ENCODE data around the gene MAST4. TPM values are rescaled to one million over a fixed set of nuclear protein-coding genes. Genes with fewer than 3 reads are reported as not detected.

Gene MAST4
- total and polyA plus RNA-seq, 2 of the 13 experiments (the other 11 are each of a cell fraction or from before 2014, with no cell fraction given): 3.4 to 3.7 TPM

GRCh38 chr5:67142816-67143215 lies 546.6 kb downstream of the MAST4 start (continued):
- TF ChIP-seq ZGPAT (CRISPR knock-in tag; IDR thresholded peaks at IDR 0.05) (no peak), ZEB1 (IDR thresholded peaks at IDR 0.05; ENCODE audit: insufficient replicate concordance, low read depth) (no peak), ZNF256 (CRISPR knock-in tag; conservative IDR thresholded peaks at IDR 0.05) (no peak), EHMT2 (IDR thresholded peaks at IDR 0.05; ENCODE audit: borderline replicate concordance, low read depth, low read length) (no peak), SNAPC5 (CRISPR knock-in tag; IDR thresholded peaks at IDR 0.05; ENCODE audit: borderline replicate concordance) (no peak), USF2 (IDR thresholded peaks at IDR 0.05; ENCODE audit: low read depth, low read length) (no peak), USF2 (CRISPR knock-in tag; IDR thresholded peaks at IDR 0.05; ENCODE audit: borderline replicate concordance) (no peak), SOX13 (IDR thresholded peaks at IDR 0.05) (no peak), SOX13 (CRISPR knock-in tag; conservative IDR thresholded peaks at IDR 0.05 in 1 of 2, IDR thresholded peaks at IDR 0.05 in 1 of 2) (peak in 1 of 2 experiments; percentile 83; a peak in 2 of 4 replicates), ZNF768 (CRISPR knock-in tag; IDR thresholded peaks at IDR 0.05) (no peak), NFE2L2 (IDR thresholded peaks at IDR 0.05; ENCODE audit: low read length) (no peak), IRF2 (CRISPR knock-in tag; IDR thresholded peaks at IDR 0.05) (0 out of 2 replicates have a peak, but pooled peaks have one; percentile 34), ZNF260 (CRISPR knock-in tag; IDR thresholded peaks at IDR 0.05; ENCODE audit: borderline replicate concordance, low read depth) (no peak), CENPT (CRISPR knock-in tag; IDR thresholded peaks at IDR 0.05; ENCODE audit: low read depth) (no peak), STAT6 (CRISPR knock-in tag; IDR thresholded peaks at IDR 0.05; ENCODE audit: borderline replicate concordance) (no peak), MEIS1 (CRISPR knock-in tag; IDR thresholded peaks at IDR 0.05; ENCODE audit: borderline replicate concordance) (no peak), SOX5 (CRISPR knock-in tag; IDR thresholded peaks at IDR 0.05; ENCODE audit: borderline replicate concordance) (peak; percentile 64; the same call in 1 of the 2 replicates), ZNF879 (CRISPR knock-in tag; IDR thresholded peaks at IDR 0.05) (no peak), CHD4 (IDR thresholded peaks at IDR 0.05; ENCODE audit: borderline replicate concordance, low read length) (no peak), NRL (CRISPR knock-in tag; IDR thresholded peaks at IDR 0.05; ENCODE audit: borderline replicate concordance) (no peak), UBTF (CRISPR knock-in tag; IDR thresholded peaks at IDR 0.05) (no peak), CEBPG (CRISPR knock-in tag; IDR thresholded peaks at IDR 0.05) (0 out of 2 replicates have a peak, but pooled peaks have one; percentile 8)

Data from HepG2 (cell line).